Ishikawa (cell line): ENCODE data around the gene CNTD1.

Experiments
- CEBPB ChIP-seq: IDR thresholded peaks from 2 replicates; pipeline ENCODE4 v1.6.1; 2012
- EP300 ChIP-seq: IDR thresholded peaks from 2 replicates; pipeline ENCODE4 v1.6.1; 2012; ENCODE audit warnings: borderline replicate concordance
- FOXM1 ChIP-seq: IDR thresholded peaks from 2 replicates; pipeline ENCODE4 v1.6.1; 2012; ENCODE audit warnings: low read depth, borderline replicate concordance
- MAX ChIP-seq: IDR thresholded peaks from 2 replicates; pipeline ENCODE4 v1.6.1; 2012
- RAD21 ChIP-seq: IDR thresholded peaks from 2 replicates; pipeline ENCODE4 v1.6.1; 2012; ENCODE audit warnings: low read depth
- REST ChIP-seq: IDR thresholded peaks from 2 replicates; pipeline ENCODE4 v1.6.1; 2012; ENCODE audit warnings: low read depth, mild to moderate bottlenecking
- TCF12 ChIP-seq: IDR thresholded peaks from 2 replicates; pipeline ENCODE4 v1.6.1; 2012; ENCODE audit warnings: low read depth
- TEAD4 ChIP-seq: IDR thresholded peaks from 2 replicates; pipeline ENCODE4 v1.6.1; 2012
- USF1 ChIP-seq: IDR thresholded peaks from 2 replicates; pipeline ENCODE4 v1.6.1; 2012
- YY1 ChIP-seq: IDR thresholded peaks from 2 replicates; pipeline ENCODE4 v1.6.1; 2012; ENCODE audit warnings: low read depth

GRCh38 chr17:42784811-42785592, 13.7 kb upstream of the CNTD1 start:
- TF ChIP-seq RAD21, result no peak
- TF ChIP-seq FOXM1, result no peak
- no peak for TF ChIP-seq EP300
- no peak for TF ChIP-seq MAX
- TF ChIP-seq CEBPB, result no peak
- TF ChIP-seq YY1, result no peak
- no peak for TF ChIP-seq REST
- no peak for TF ChIP-seq TEAD4
- TF ChIP-seq TCF12, result no peak
- TF ChIP-seq USF1, result no peak
